SK-N-MC (cell line): ENCODE measurements around the gene MAP4.

Experiments used
- DNase-seq: peaks from one replicate; pipeline ENCODE4 v3.0.0-alpha.2; 2011; ENCODE audit warnings: low read depth, low spot score
- H3K27ac ChIP-seq: fragments of 200-600 bp; sonication (generic); 2 replicates; pipeline ENCODE4 v1.5.1; 2016; ENCODE audit warnings: mixed run types
- H3K36me3 ChIP-seq: fragments of 200-600 bp; sonication (generic); 2 replicates; pipeline ENCODE4 v1.6.1; 2017; ENCODE audit warnings: antibody characterized with exemption, low read length, mixed read lengths; ENCODE audit not compliant: insufficient read depth
- H3K4me3 ChIP-seq: fragments of 200-600 bp; sonication (generic); 2 replicates; pipeline ENCODE4 v1.5.1; 2016
- H3K9ac ChIP-seq: fragments of 200-600 bp; sonication (generic); 2 replicates; pipeline ENCODE4 v1.8.0; 2017; ENCODE audit warnings: mixed run types, mixed read lengths; ENCODE audit not compliant: insufficient read length
- H3K9me3 ChIP-seq: fragments of 200-600 bp; sonication (generic); 2 replicates; pipeline ENCODE4 v1.6.1; 2017; ENCODE audit warnings: low read depth, mild to moderate bottlenecking, antibody characterized with exemption, low read length, moderate library complexity, mixed read lengths
- EZH2 ChIP-seq: fragments of 200-600 bp; sonication (generic); IDR thresholded peaks from one replicate; pipeline ENCODE4 v1.6.1; 2017; ENCODE audit warnings: antibody characterized with exemption
- FOXP2 ChIP-seq: optimal IDR thresholded peaks from 2 replicates; pipeline ENCODE3; 2011; ENCODE audit warnings: mild to moderate bottlenecking, moderate library complexity; ENCODE audit not compliant: insufficient read depth; ENCODE audit errors: extremely low read length, control extremely low read depth
- POLR2AphosphoS5 ChIP-seq: IDR thresholded peaks from 2 replicates; pipeline ENCODE4 v1.6.1; 2012; ENCODE audit warnings: mild to moderate bottlenecking, low read depth, low read length, borderline replicate concordance

MAP4 gene

GRCh38 chr3:48039487-48040190 lies 23.4 kb upstream of the MAP4 start:
- Histone ChIP-seq H3K27ac (peak overlapping the region; percentile 68; the same call in 1 of the 2 replicates), H3K9ac (no peak overlapping the region), H3K9me3 (no peaks in the 10 kb centered on the region), H3K4me3 (peak overlapping the region; percentile 18; the same call in 1 of the 2 replicates), H3K36me3 (no peaks in the 10 kb centered on the region)
- no peak for DNase-seq
- no peak for TF ChIP-seq POLR2AphosphoS5
- no peak for TF ChIP-seq EZH2
- TF ChIP-seq FOXP2, result no peak

- no peaks in the 10 kb centered on the region for H3K9me3 ChIP-seq
- DNase-seq, result no peak
- no peaks in the 10 kb centered on the region for H3K36me3 ChIP-seq
- TF ChIP-seq FOXP2, result no peak
- no peak for TF ChIP-seq POLR2AphosphoS5
- TF ChIP-seq EZH2, result no peak
- peak overlapping the region; percentile 18; the same call in 1 of the 2 replicates for H3K4me3 ChIP-seq
- peak overlapping the region; percentile 68; the same call in 1 of the 2 replicates for H3K27ac ChIP-seq
- no peak overlapping the region for H3K9ac ChIP-seq
These were observed 22.8 kb upstream of the MAP4 start for GRCh38 chr3:48038971-48039481.

GRCh38 chr3:48034000-48034516 lies 17.8 kb upstream of the MAP4 start:
- H3K36me3 ChIP-seq, result no peaks in the 10 kb centered on the region
- no peak for DNase-seq
- no peak overlapping the region for H3K27ac ChIP-seq
- H3K9ac ChIP-seq, result no peak overlapping the region
- TF ChIP-seq FOXP2 (no peak), POLR2AphosphoS5 (no peak)
- H3K4me3 ChIP-seq, result no peak overlapping the region
- H3K9me3 ChIP-seq, result no peaks in the 10 kb centered on the region

DNA sequence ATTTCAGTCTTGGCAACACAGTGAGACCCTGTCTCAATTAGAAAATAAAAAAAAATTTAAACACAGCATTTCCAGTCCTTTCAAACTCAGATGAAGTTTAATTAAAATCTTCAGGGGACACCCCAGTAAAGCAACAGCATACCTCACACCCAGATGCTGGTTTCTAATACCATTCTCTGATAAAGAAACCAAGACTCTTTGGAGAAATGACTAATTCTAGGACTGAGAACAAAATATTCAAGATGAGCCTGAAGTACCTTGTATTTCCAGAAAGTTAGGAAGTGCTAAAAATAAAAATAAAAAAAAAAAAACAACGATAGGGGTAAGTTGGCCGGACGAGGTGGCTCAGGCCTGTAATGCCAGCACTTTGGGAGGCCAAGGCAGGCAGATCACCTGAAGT lies 14.0 kb upstream of the MAP4 start:
- no peak for DNase-seq
- no peak overlapping the region for H3K4me3 ChIP-seq
- TF ChIP-seq POLR2AphosphoS5 (no peak), FOXP2 (no peak), EZH2 (no peak)
- no peak overlapping the region for H3K27ac ChIP-seq
- no peak overlapping the region for H3K9ac ChIP-seq
- H3K36me3 ChIP-seq, result no peaks in the 10 kb centered on the region
- no peaks in the 10 kb centered on the region for H3K9me3 ChIP-seq

GRCh38 chr3:48026951-48027908 lies 11.0 kb upstream of the MAP4 start:
- no peaks in the 10 kb centered on the region for H3K36me3 ChIP-seq
- no peak overlapping the region for H3K27ac ChIP-seq
- H3K4me3 ChIP-seq, result no peak overlapping the region
- no peak overlapping the region for H3K9ac ChIP-seq
- H3K9me3 ChIP-seq, result no peaks in the 10 kb centered on the region
- DNase-seq, result no peak
- TF ChIP-seq FOXP2, result no peak

DNA sequence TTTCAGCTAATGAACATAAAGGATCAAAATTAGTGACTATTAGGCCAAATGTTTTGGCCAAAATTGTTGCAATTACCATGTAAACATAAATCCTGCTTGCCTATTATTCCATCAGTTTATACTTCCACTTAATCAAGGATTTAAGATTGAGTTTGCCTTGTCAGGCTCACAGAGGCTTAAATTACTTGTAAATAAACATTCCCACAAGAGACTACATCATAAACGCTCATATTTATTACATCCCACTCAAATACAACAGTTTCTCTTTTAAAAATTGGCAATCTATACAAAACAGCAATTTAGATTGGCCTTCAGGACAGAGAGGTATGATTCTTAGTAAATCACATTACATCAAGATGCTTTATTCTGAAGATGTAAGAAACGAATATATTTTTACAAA lies 9.9 kb upstream of the MAP4 start:
- Histone ChIP-seq H3K4me3 (no peak overlapping the region), H3K27ac (no peak overlapping the region), H3K36me3 (no peaks in the 10 kb centered on the region), H3K9me3 (no peaks in the 10 kb centered on the region), H3K9ac (no peak overlapping the region)
- no peak for DNase-seq
- no peak for TF ChIP-seq POLR2AphosphoS5

DNA sequence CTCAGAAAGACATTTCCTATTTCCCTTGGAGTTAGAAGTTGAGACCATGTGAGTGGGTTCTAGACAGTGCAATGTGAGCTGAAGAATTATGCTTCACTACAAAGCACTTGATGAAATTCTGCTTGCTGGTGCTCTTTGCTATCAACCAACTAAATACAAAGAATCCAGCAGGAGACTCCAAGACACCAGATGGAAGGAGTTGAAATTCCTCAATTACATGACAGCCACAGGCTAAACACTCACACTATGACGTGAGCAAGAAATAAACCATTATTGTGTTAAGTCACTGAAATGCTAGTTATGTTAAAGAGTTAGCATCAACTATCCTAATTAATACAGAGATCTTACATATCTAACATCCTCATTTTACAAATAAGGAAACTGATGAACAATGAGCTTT lies 8.2 kb upstream of the MAP4 start:
- H3K27ac ChIP-seq, result peak overlapping the region; percentile 78; the same call in 1 of the 2 replicates
- DNase-seq, result no peak
- no peak for TF ChIP-seq FOXP2
- TF ChIP-seq POLR2AphosphoS5, result no peak
- no peak for TF ChIP-seq EZH2
- H3K9ac ChIP-seq, result no peak overlapping the region
- no peak overlapping the region for H3K4me3 ChIP-seq
- no peaks in the 10 kb centered on the region for H3K36me3 ChIP-seq
- no peaks in the 10 kb centered on the region for H3K9me3 ChIP-seq

DNA sequence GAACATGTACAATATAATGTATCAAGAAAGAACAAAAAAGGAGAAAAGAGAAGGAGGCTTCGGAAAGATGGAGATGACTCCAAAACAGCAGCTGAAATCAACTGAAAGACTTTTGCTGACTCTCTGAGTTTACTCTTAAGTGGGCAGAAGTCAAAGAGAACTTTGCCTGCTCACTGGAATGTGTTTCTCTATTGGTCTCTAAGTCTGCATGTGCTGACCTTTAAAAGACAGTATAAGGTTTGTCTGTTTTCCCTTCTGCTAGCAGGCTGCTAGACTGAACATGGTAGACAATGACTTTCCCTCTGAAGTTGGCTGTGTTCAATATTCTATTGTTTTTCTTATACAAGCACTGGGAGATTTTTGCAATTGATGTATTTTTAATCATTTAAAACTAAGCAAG lies 7.2 kb upstream of the MAP4 start:
- H3K36me3 ChIP-seq, result no peaks in the 10 kb centered on the region
- H3K27ac ChIP-seq, result no peak overlapping the region
- TF ChIP-seq EZH2 (no peak), POLR2AphosphoS5 (no peak), FOXP2 (no peak)
- no peak overlapping the region for H3K4me3 ChIP-seq
- no peaks in the 10 kb centered on the region for H3K9me3 ChIP-seq
- H3K9ac ChIP-seq, result no peak overlapping the region
- no peak for DNase-seq
